NB4 (cell line): ENCODE results near the gene EDEM1.

Experiments
- MYC ChIP-seq: IDR thresholded peaks from 2 replicates; pipeline ENCODE4 v1.6.1; 2011; ENCODE audit warnings: low read depth, low read length
- POLR2A ChIP-seq: IDR thresholded peaks from 2 replicates; pipeline ENCODE4 v1.6.1; 2011; ENCODE audit warnings: mild to moderate bottlenecking; ENCODE audit not compliant: insufficient read length; ENCODE audit errors: extremely low read depth
- TF ChIP-seq, protein P1 (sequence below): IDR thresholded peaks from one replicate; pipeline ENCODE4 v1.5.1; 2012; ENCODE audit warnings: low read depth, low read length
- TF ChIP-seq, protein P2 (sequence below): IDR thresholded peaks from 2 replicates; pipeline ENCODE4 v1.6.1; 2011; ENCODE audit warnings: low read depth, low read length

DNA sequence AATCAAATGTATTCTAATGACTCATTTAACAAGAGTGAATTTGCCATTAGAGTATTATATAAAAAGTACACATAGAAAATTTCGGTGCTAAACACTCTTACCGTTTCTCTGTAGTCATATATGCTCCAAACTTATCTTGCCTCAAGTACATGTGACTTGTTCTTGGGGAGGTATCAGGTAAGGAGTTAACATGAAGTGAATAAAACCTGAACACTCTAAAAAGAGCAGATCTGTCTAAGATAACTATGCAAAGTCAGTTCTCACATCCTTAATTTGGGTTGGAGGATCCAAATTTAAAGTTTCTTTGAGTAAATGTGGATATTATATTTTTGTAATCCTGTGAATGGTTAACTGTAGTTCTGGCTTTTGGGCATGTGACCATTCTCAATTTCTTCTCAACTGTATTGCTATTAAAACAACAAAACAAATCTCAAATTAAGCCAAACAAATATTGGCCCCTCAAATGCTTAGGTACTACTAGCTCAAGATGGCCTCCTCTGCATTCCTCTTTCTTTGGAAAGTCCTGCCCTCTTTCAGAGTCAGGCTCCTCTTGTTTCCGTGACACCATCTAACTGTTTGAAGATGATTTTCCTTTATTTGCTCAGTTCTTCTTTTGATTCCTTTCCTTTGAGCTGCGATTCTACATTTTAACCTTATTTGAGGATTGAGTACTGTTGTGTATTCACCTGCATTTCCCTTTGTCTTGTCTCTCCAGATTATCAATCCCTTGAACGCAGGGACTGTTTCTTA, 4.2 kb downstream of the EDEM1 start:
- TF ChIP-seq POLR2A, result no peak
- TF ChIP-seq, protein P1, sequence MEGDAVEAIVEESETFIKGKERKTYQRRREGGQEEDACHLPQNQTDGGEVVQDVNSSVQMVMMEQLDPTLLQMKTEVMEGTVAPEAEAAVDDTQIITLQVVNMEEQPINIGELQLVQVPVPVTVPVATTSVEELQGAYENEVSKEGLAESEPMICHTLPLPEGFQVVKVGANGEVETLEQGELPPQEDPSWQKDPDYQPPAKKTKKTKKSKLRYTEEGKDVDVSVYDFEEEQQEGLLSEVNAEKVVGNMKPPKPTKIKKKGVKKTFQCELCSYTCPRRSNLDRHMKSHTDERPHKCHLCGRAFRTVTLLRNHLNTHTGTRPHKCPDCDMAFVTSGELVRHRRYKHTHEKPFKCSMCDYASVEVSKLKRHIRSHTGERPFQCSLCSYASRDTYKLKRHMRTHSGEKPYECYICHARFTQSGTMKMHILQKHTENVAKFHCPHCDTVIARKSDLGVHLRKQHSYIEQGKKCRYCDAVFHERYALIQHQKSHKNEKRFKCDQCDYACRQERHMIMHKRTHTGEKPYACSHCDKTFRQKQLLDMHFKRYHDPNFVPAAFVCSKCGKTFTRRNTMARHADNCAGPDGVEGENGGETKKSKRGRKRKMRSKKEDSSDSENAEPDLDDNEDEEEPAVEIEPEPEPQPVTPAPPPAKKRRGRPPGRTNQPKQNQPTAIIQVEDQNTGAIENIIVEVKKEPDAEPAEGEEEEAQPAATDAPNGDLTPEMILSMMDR, result no peak
- TF ChIP-seq, protein P2, sequence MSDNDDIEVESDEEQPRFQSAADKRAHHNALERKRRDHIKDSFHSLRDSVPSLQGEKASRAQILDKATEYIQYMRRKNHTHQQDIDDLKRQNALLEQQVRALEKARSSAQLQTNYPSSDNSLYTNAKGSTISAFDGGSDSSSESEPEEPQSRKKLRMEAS, result no peak
- TF ChIP-seq MYC, result no peak
